T-helper 1 cell treated with Interleukin-12 subunit alpha and Interleukin-12 subunit beta and Interleukin-4 antibody, amounts not matched to agents 30 μg/mL and 1 μg/mL, for 36 hours (primary cell): Measurements from ENCODE around the gene MRPL14.

ENCODE experiments used
- H3K27ac Mint-ChIP-seq: one replicate; pipeline ENCODE4 v1.8.0; 2021; ENCODE audit warnings: mild to moderate bottlenecking, mixed read lengths
- H3K27me3 Mint-ChIP-seq: one replicate; pipeline ENCODE4 v1.8.0; 2021; ENCODE audit warnings: low read depth, mixed read lengths
- H3K36me3 Mint-ChIP-seq: one replicate; pipeline ENCODE4 v1.8.0; 2021; ENCODE audit warnings: low read depth, mixed read lengths
- H3K4me1 Mint-ChIP-seq: one replicate; pipeline ENCODE4 v1.8.0; 2021; ENCODE audit warnings: low read depth, mixed read lengths
- H3K4me3 Mint-ChIP-seq: one replicate; pipeline ENCODE4 v1.8.0; 2021; ENCODE audit warnings: mild to moderate bottlenecking, moderate library complexity, mixed read lengths
- H3K9me3 Mint-ChIP-seq: one replicate; pipeline ENCODE4 v1.8.0; 2021; ENCODE audit warnings: mixed read lengths

The MRPL14 gene

GRCh38 chr6:44120692-44121443 is 6.4 kb downstream of the MRPL14 start:
- no peaks in the 10 kb centered on the region for H3K9me3 Mint-ChIP-seq
- peaks cover 19% of the 10 kb centered on the region for H3K36me3 Mint-ChIP-seq
- H3K4me3 Mint-ChIP-seq = no peak overlapping the region
- no peak overlapping the region for H3K27ac Mint-ChIP-seq
- no peaks in the 10 kb centered on the region for H3K27me3 Mint-ChIP-seq
- H3K4me1 Mint-ChIP-seq = peaks cover 58% of the 10 kb centered on the region

DNA sequence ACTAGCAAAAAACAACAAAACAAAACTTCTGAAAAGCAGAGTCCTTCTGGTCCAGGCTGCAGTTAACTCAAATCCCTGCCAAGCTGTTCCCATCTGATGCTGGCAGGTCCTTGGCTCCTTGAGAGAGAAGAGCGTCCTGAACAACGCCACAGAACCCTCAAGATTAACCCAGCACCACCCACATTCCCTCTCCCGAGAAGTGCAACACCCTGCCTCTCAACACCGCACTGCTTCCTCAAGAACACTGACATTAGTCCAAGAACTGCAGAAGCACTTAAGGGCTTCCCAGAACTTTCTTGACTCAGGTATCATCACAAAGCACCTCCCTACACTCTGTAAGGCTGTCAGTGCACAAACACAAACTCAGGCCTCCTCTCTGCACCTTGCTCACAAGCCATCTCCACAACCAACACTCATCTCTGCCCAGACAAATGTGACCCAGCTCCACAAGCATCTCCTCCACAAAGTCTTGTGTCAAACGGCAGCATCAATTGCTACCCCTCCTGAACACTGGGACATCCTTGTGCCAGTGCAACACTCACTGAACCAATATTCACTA is 7.5 kb downstream of the MRPL14 start:
- Mint-ChIP-seq H3K4me1 (peaks cover 55% of the 10 kb centered on the region), H3K27me3 (no peaks in the 10 kb centered on the region), H3K9me3 (no peaks in the 10 kb centered on the region), H3K36me3 (peaks cover 22% of the 10 kb centered on the region), H3K27ac (no peak overlapping the region), H3K4me3 (no peak overlapping the region)

- Mint-ChIP-seq H3K36me3 (peaks cover 19% of the 10 kb centered on the region), H3K27ac (no peak overlapping the region), H3K27me3 (no peaks in the 10 kb centered on the region), H3K9me3 (no peaks in the 10 kb centered on the region), H3K4me3 (no peak overlapping the region), H3K4me1 (peaks cover 32% of the 10 kb centered on the region)
These were observed 9.7 kb downstream of the MRPL14 start for GRCh38 chr6:44117397-44118128.

GRCh38 chr6:44116641-44117382 is 10.4 kb downstream of the MRPL14 start:
- Mint-ChIP-seq H3K27me3 (no peaks in the 10 kb centered on the region), H3K9me3 (no peaks in the 10 kb centered on the region), H3K4me3 (no peak overlapping the region), H3K36me3 (peaks cover 23% of the 10 kb centered on the region), H3K4me1 (peaks cover 29% of the 10 kb centered on the region), H3K27ac (no peak overlapping the region)

GRCh38 chr6:44115866-44116265 is 11.4 kb downstream of the MRPL14 start:
- H3K27me3 Mint-ChIP-seq = no peaks in the 10 kb centered on the region
- peaks cover 32% of the 10 kb centered on the region for H3K36me3 Mint-ChIP-seq
- H3K9me3 Mint-ChIP-seq = no peaks in the 10 kb centered on the region
- H3K27ac Mint-ChIP-seq = no peak overlapping the region
- peaks cover 27% of the 10 kb centered on the region for H3K4me1 Mint-ChIP-seq
- H3K4me3 Mint-ChIP-seq = no peak overlapping the region

GRCh38 chr6:44113414-44113813 is 13.8 kb downstream of the MRPL14 start:
- Mint-ChIP-seq H3K4me3 (no peak overlapping the region), H3K27me3 (no peaks in the 10 kb centered on the region), H3K36me3 (peaks cover 39% of the 10 kb centered on the region), H3K9me3 (no peaks in the 10 kb centered on the region), H3K27ac (no peak overlapping the region), H3K4me1 (peaks cover 18% of the 10 kb centered on the region)

DNA sequence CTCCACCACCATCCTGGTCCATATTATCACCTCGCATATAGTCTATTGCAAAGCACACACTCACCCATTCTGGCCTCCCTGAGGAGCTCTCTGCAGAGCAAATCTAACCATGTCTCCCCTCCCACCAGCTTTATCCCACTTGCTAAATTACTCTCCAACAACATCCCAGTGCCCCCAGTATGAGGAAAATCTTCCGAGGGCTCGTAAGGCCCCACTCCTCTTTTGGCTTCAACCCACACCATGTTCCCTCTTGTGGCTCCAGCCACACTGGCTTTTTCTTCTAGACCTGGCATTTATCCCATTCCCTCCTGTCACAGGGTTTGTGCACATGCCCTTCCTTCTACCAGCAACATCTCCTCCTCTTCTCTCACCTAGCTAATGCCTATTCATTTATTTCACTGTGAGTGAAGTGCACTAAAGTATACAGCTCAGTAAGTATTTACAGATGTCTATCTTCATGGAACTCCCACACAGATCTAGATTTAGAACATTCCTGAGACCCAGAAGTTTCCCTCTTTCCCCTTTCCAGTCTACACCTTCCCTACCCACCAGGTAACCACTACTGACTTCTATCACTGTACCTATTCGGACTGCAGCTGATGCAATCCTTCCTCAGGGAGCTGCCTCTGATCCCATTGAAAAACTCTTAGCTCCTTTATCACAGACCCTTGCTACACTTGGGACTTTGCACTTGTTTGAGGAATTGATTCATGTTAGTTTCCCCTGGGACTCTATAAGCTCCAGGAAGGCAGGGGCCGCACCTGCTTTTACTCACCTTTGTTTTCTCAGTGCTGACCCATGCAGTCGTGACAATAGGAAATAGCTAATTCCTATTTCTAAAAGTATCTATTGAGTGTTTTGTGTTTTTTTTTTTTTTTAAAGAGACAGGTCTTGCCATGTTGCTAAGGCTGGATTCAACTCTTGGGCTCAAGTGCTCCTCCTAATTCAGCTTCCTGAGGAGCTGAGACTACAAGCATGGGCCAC is 15.5 kb downstream of the MRPL14 start:
- H3K27ac Mint-ChIP-seq = no peak overlapping the region
- H3K4me3 Mint-ChIP-seq = no peak overlapping the region

GRCh38 chr6:44110966-44111365 is 16.3 kb downstream of the MRPL14 start:
- no peaks in the 10 kb centered on the region for H3K27me3 Mint-ChIP-seq
- H3K9me3 Mint-ChIP-seq = no peaks in the 10 kb centered on the region
- H3K4me1 Mint-ChIP-seq = peaks cover 4% of the 10 kb centered on the region
- H3K27ac Mint-ChIP-seq = no peak overlapping the region
- H3K4me3 Mint-ChIP-seq = no peak overlapping the region
- H3K36me3 Mint-ChIP-seq = peaks cover 41% of the 10 kb centered on the region

More for the DNA sequence above, 15.5 kb downstream of the MRPL14 start:
- H3K9me3 Mint-ChIP-seq = no peaks in the 10 kb centered on the region
- H3K36me3 Mint-ChIP-seq = peaks cover 39% of the 10 kb centered on the region
- peaks cover 9% of the 10 kb centered on the region for H3K4me1 Mint-ChIP-seq
- H3K27me3 Mint-ChIP-seq = no peaks in the 10 kb centered on the region

GRCh38 chr6:44110005-44110676 is 17.1 kb downstream of the MRPL14 start:
- H3K9me3 Mint-ChIP-seq = no peaks in the 10 kb centered on the region

DNA sequence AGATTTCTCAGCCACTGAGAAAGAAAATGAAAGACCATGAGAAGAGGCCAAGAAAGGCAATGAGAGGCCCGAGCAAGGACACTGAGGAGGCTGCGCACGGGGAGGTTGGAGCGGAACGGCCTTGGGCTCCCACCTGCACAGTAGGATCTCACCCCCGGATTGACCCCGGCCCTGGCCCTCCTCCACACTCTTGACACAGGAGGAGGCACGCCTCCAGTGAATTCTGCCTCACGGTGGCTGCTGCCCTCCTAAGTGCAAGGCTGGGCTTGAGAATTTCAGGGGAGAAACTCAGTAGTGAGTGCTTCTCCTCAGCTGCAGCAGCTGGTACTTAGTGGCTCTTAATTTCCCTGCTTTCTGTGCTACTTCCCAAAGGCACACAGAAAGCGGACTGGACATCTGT is 18.0 kb downstream of the MRPL14 start:
- H3K4me3 Mint-ChIP-seq = no peak overlapping the region
- no peak overlapping the region for H3K27ac Mint-ChIP-seq
- no peaks in the 10 kb centered on the region for H3K9me3 Mint-ChIP-seq
- no peaks in the 10 kb centered on the region for H3K27me3 Mint-ChIP-seq
- H3K4me1 Mint-ChIP-seq = peaks cover 3% of the 10 kb centered on the region
- peaks cover 37% of the 10 kb centered on the region for H3K36me3 Mint-ChIP-seq

More at GRCh38 chr6:44110005-44110676, 17.1 kb downstream of the MRPL14 start:
- Mint-ChIP-seq H3K27ac (peak overlapping the region; percentile 46), H3K4me3 (no peak overlapping the region), H3K27me3 (no peaks in the 10 kb centered on the region), H3K36me3 (peaks cover 37% of the 10 kb centered on the region), H3K4me1 (peaks cover 3% of the 10 kb centered on the region)

DNA sequence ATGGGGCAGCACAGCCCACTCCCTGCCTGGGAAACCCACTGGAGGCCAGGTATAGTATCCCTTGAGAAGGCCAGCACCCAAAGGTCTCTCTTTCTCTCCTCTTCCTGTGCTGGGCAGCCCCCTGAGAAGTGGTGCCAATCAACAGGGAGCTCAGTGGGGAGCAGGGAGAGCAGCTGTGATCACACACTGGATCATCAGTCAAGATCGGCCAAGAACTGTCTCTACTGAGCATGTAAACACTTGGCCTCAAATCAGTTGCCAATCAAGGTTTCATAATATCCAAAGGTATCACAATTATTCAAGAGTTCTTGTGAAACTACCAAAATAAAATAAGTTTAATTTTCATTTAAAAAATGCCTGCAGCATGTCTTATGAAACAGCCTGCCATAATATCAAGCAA is 18.8 kb downstream of the MRPL14 start:
- Mint-ChIP-seq H3K4me3 (no peak overlapping the region), H3K36me3 (peaks cover 39% of the 10 kb centered on the region), H3K4me1 (peaks cover 3% of the 10 kb centered on the region), H3K9me3 (no peaks in the 10 kb centered on the region), H3K27me3 (no peaks in the 10 kb centered on the region), H3K27ac (no peak overlapping the region)

DNA sequence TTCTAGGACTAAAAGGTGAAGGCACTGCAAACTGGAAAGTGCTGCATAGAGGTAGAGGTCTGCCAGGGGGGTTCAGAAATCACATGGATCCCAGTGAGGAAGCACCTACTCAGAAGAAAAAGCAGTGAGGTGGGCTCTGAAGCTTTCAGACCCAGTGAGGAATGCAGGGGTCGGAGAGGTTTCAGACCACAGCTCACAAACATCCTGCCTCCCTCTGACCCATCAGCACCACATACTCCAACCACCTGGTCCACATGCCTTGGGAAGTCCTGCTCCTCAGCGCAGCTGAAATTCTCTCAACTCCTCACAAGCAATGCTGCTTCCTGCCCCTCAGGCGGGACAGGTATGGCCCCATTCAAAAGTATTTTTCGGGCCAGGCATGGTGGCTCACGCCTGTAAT is 20.2 kb downstream of the MRPL14 start:
- Mint-ChIP-seq H3K27ac (no peak overlapping the region), H3K36me3 (peaks cover 33% of the 10 kb centered on the region), H3K4me1 (peaks cover 6% of the 10 kb centered on the region)

More for the DNA sequence above, 20.2 kb downstream of the MRPL14 start:
- H3K4me3 Mint-ChIP-seq = no peak overlapping the region
- no peaks in the 10 kb centered on the region for H3K9me3 Mint-ChIP-seq
- H3K27me3 Mint-ChIP-seq = no peaks in the 10 kb centered on the region
